Stimulated activated CD4-positive, alpha-beta T cell treated with anti-CD3 and anti-CD28 coated beads, Interleukin-4, amount 100 ng/mL, for 1 hour (primary cell): ENCODE results near the gene ABCC6.
"Not testable (repeated sequence)": the region's sequence is repeated elsewhere in the genome, so short reads cannot be mapped to it uniquely, and the experiment has no call there.

ENCODE experiments used
- DNase-seq: peaks from one replicate; pipeline ENCODE4 v3.0.0-alpha.2; 2020

Gene ABCC6

GRCh38 chr16:16222850-16223661 lies at the start of gene ABCC6:
Gene ABCC6 (minus strand): TSS chr16:16223494. CDS start chr16:16223434, 60 bp downstream.
- DNase-seq: not testable (repeated sequence)

GRCh38 chr16:16272573-16273221 lies 49.4 kb upstream of the ABCC6 start:
- DNase-seq: not testable (repeated sequence)

- not testable (repeated sequence) for DNase-seq
These were observed 48.4 kb upstream of the ABCC6 start for GRCh38 chr16:16271658-16272057.

- DNase-seq: not testable (repeated sequence)
These were observed 45.0 kb upstream of the ABCC6 start for GRCh38 chr16:16268185-16268808.

- not testable (repeated sequence) for DNase-seq
These were observed 44.4 kb upstream of the ABCC6 start for GRCh38 chr16:16267708-16268107.

- DNase-seq: not testable (repeated sequence)
These were observed 41.8 kb upstream of the ABCC6 start for GRCh38 chr16:16265044-16265443.

- not testable (repeated sequence) for DNase-seq
These were observed 40.7 kb upstream of the ABCC6 start for GRCh38 chr16:16263947-16264346.

GRCh38 chr16:16262954-16263555 lies 39.8 kb upstream of the ABCC6 start:
- DNase-seq: not testable (repeated sequence)

GRCh38 chr16:16259971-16260370 lies 36.7 kb upstream of the ABCC6 start:
- DNase-seq: not testable (repeated sequence)

GRCh38 chr16:16258822-16259221 lies 35.5 kb upstream of the ABCC6 start:
- not testable (repeated sequence) for DNase-seq

- not testable (repeated sequence) for DNase-seq
These were observed 34.1 kb upstream of the ABCC6 start for GRCh38 chr16:16257301-16257923.

- DNase-seq: not testable (repeated sequence)
These were observed 29.1 kb upstream of the ABCC6 start for GRCh38 chr16:16252377-16252776.

- not testable (repeated sequence) for DNase-seq
These were observed 26.5 kb upstream of the ABCC6 start for GRCh38 chr16:16249621-16250330.

GRCh38 chr16:16247439-16247838 lies 24.1 kb upstream of the ABCC6 start:
- DNase-seq: not testable (repeated sequence)

- not testable (repeated sequence) for DNase-seq
These were observed 23.4 kb upstream of the ABCC6 start for GRCh38 chr16:16246578-16247262.

GRCh38 chr16:16243886-16244285 lies 20.6 kb upstream of the ABCC6 start:
- DNase-seq: not testable (repeated sequence)

GRCh38 chr16:16240667-16241066 lies 17.4 kb upstream of the ABCC6 start:
- DNase-seq: not testable (repeated sequence)

GRCh38 chr16:16237738-16238137 lies 14.4 kb upstream of the ABCC6 start:
- not testable (repeated sequence) for DNase-seq

GRCh38 chr16:16237071-16237470 lies 13.8 kb upstream of the ABCC6 start:
- not testable (repeated sequence) for DNase-seq

- DNase-seq: not testable (repeated sequence)
These were observed 9.4 kb upstream of the ABCC6 start for GRCh38 chr16:16232692-16233061.

- not testable (repeated sequence) for DNase-seq
These were observed 458 bp upstream of the ABCC6 start for GRCh38 chr16:16223662-16224241.
